Spleen (tissue), 7 donors: ENCODE data around the gene ARL15.

ENCODE experiments used
- CTCF ChIP-seq, 11 experiments: fragments of 200-600 bp in 7 of 11; fragments of 450-650 bp in 4 of 11; sonication (generic) in 4 of 11; IDR thresholded peaks in 8 of 11; conservative IDR thresholded peaks in 3 of 11; 1 replicate in 7 of 11; 2 replicates in 4 of 11; pipeline versions ENCODE4 v1.4.0 to v1.8.0; 2016 to 2021; ENCODE audit warnings: antibody characterized with exemption in 11 of 11, inconsistent platforms in 4 of 11, mild to moderate bottlenecking in 1 of 11
- POLR2A ChIP-seq, 3 donors: fragments of 450-650 bp; IDR thresholded peaks; one replicate each; pipeline ENCODE4 v1.5.1; 2017; ENCODE audit warnings: antibody characterized with exemption in 3 of 3, mild to moderate bottlenecking in 1 of 3
- POLR2AphosphoS5 ChIP-seq, 3 donors: sonication (generic); formaldehyde crosslinking; IDR thresholded peaks; one replicate each; pipeline ENCODE4 v1.5.1; 2017; ENCODE audit warnings: antibody characterized with exemption in 3 of 3
- donor health status: DM: no; HTN: no; CAD: no; lungs with moderate emphysema.
- donor health status: DM: no; HTN: no; CAD: no.
- donor health status: DM: no; HTN: no; CAD: no.

GRCh38 chr5:54279960-54280359, 30.4 kb downstream of the ARL15 start:
- TF ChIP-seq CTCF (IDR thresholded peaks at IDR 0.05 in 8 of 11, conservative IDR thresholded peaks at IDR 0.05 in 3 of 11) (no peak), POLR2A (IDR thresholded peaks at IDR 0.05) (no peak), POLR2AphosphoS5 (IDR thresholded peaks at IDR 0.05) (no peak)
